Neural progenitor cell (in vitro differentiated cells): ENCODE measurements around the gene GNB1.

ENCODE experiments used
- CTCF ChIP-seq: fragments of 200-600 bp; sonication (generic); IDR thresholded peaks from 2 replicates; pipeline ENCODE4 v1.5.1; 2017; ENCODE audit warnings: antibody characterized with exemption, mild to moderate bottlenecking
- EZH2 ChIP-seq: fragments of 200-600 bp; sonication (generic); IDR thresholded peaks from 2 replicates; pipeline ENCODE4 v1.6.1; 2017; ENCODE audit warnings: antibody characterized with exemption, mild to moderate bottlenecking, moderate library complexity
- EZH2phosphoT487 ChIP-seq: fragments of 200-600 bp; sonication (generic); IDR thresholded peaks from 2 replicates; pipeline ENCODE4 v1.6.1; 2017; ENCODE audit warnings: antibody characterized with exemption

- TF ChIP-seq CTCF (peak; percentile 25), EZH2 (no peak), EZH2phosphoT487 (no peak)
These were observed 32.4 kb downstream of the GNB1 start for GRCh38 chr1:1858382-1859086.
